HFF-Myc (cell line): Measurements from ENCODE around the gene ARPC1A.
A peak's percentile ranks its signal among the peaks of the same experiment; 100 is the strongest.
"Not testable (repeated sequence)": the region's sequence is repeated elsewhere in the genome, so short reads cannot be mapped to it uniquely, and the experiment has no call there.

Experiments
- DNase-seq: peaks from one replicate; pipeline ENCODE4 v3.0.0-alpha.2; 2011; ENCODE audit warnings: low read depth; ENCODE audit errors: extremely low read depth
- H3K4me3 ChIP-seq: replicated peaks from 2 replicates; pipeline ENCODE4 v1.5.1; 2011; ENCODE audit warnings: low read depth, mild to moderate bottlenecking, control low read depth, low read length
- TF ChIP-seq, protein P1 (sequence below): IDR thresholded peaks from 2 replicates; pipeline ENCODE4 v1.5.1; 2012; ENCODE audit warnings: mild to moderate bottlenecking, low read depth, low read length, control low read depth; ENCODE audit errors: missing control alignments

Gene ARPC1A

DNA sequence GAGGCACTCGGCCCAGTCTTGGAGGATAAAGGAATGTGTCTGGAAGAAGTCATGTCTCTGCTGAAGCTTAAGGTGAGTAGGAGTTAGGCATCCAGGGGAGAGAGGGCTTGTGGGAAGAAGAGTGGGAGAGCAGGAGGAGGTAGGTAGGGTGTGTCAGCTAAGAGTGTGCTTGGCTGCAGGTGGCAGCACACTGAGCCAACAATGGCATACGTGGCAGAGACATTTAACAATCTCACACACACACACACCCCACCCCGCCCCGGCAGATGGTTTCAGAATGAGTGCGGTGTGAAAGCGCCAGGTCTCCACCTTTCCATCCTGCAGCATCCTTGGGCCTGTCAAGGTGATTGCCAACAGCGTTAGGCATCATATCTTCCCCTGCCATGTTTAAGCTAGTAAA lies 11.2 kb upstream of the ARPC1A start:
- no peak overlapping the region for H3K4me3 ChIP-seq
- DNase-seq, result no peak
- TF ChIP-seq, protein P1, sequence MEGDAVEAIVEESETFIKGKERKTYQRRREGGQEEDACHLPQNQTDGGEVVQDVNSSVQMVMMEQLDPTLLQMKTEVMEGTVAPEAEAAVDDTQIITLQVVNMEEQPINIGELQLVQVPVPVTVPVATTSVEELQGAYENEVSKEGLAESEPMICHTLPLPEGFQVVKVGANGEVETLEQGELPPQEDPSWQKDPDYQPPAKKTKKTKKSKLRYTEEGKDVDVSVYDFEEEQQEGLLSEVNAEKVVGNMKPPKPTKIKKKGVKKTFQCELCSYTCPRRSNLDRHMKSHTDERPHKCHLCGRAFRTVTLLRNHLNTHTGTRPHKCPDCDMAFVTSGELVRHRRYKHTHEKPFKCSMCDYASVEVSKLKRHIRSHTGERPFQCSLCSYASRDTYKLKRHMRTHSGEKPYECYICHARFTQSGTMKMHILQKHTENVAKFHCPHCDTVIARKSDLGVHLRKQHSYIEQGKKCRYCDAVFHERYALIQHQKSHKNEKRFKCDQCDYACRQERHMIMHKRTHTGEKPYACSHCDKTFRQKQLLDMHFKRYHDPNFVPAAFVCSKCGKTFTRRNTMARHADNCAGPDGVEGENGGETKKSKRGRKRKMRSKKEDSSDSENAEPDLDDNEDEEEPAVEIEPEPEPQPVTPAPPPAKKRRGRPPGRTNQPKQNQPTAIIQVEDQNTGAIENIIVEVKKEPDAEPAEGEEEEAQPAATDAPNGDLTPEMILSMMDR, result no peak

DNA sequence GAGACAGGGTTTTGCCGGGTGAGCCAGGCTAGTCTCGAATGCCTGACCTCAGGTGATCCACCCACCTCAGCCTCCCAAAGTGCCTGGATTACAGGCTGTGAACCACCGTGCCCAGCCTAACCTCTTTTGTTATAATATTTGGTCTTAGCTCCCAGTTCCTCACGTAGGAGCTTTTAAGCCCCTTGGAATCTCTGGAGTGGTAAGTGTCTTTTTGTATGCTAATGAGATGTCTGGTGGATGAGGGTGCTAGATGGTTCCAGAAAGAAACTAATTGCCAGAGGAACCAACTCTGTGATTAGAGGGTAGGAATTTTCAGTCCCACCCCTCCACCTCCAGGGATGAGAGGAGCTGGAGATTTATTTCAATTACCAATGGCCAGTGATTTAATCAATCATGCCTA lies 5.3 kb upstream of the ARPC1A start:
- TF ChIP-seq, protein P1, result no peak
- no peak overlapping the region for H3K4me3 ChIP-seq

DNA sequence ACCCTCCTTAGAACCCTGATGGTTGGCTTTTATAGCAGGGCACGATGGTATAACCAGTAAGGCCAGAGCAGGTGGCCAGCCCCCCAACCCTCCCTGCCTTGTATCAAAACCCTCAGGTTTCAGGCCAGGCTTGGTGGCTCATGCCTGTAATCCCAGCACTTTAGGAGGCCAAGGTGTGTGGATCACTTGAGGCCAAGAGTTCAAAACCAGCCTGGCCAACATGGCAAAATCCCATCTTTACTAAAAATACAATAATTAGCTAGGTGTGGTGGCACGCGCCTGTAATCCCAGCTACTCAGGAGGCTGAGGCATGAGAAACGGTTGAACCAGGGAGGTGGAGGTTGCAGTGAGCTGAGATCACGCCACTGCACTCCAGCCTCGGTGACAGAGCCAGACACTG lies 3.0 kb upstream of the ARPC1A start:
- DNase-seq, H3K4me3 ChIP-seq: not testable (repeated sequence)

More for the DNA sequence above, 5.3 kb upstream of the ARPC1A start:
- DNase-seq, result no peak

DNA sequence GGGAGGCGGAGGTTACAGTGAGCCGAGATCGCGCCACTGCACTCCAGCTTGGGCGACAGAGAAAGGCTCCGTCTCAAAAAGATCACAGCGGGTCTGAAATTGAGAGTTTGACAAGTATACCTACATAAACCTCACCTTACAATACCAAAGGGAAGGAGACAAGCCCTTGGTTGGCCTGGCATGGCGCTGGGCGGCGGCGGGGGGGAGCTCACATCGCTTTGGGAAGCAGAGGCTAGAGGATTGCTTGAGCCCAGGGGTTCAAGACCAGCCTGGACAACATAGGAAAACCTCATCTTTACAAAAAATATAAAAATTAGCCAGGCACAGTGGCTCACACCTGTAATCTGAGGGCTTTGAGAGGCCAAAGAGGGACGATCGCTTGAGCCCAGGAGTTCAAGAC lies 1.1 kb upstream of the ARPC1A start:
- no peak for DNase-seq
- H3K4me3 ChIP-seq, result peak overlapping the region; percentile 95
- TF ChIP-seq, protein P1, result no peak

DNA sequence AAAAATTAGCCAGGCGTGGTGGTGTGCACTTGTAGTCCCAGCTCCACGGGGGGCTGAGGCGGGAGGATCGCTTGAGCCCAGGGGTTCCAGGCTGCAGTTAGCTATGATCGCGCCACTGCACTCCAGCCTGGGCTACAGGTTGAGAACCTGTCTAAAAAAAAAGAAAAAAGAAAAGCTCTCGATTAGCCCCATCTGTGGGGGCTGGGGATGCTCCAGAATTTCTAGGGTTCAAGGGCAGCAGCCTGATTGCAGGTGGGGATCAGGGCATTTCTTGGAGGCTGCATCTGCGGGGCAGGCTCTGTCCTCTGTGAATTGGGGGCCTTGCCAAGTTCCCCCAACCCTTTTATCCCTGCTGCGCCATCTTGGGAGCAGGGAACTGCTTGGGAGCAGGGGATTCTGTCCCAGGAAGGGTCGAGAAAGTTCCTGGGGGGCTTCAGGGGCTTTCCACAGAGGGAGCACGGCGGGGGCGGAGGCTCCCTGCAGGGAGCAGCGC lies 651 bp upstream of the ARPC1A start:
- peak overlapping the region; percentile 95 for H3K4me3 ChIP-seq
- TF ChIP-seq, protein P1, result no peak
- no peak for DNase-seq

DNA sequence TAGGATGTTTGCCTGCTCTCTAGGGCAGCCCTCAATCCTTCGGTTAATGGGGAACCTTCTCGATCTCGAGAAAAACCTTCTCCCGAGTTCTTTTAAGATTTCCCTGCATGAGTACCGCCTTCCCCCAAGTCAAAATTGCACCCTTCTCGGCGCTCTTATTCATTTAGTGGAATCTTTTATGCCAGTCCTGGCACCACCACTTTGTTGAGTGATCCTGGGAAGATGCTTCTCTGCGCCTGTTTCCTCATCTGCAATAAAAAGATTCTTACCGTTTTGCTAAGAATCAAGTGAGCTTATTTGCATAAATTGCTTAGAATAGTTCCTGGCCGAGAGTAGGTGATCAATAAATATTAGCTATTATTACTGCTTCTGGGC lies 697 bp downstream of the ARPC1A start:
- peak overlapping the region; percentile 95 for H3K4me3 ChIP-seq
- TF ChIP-seq, protein P1, result no peak
- no peak for DNase-seq

DNA sequence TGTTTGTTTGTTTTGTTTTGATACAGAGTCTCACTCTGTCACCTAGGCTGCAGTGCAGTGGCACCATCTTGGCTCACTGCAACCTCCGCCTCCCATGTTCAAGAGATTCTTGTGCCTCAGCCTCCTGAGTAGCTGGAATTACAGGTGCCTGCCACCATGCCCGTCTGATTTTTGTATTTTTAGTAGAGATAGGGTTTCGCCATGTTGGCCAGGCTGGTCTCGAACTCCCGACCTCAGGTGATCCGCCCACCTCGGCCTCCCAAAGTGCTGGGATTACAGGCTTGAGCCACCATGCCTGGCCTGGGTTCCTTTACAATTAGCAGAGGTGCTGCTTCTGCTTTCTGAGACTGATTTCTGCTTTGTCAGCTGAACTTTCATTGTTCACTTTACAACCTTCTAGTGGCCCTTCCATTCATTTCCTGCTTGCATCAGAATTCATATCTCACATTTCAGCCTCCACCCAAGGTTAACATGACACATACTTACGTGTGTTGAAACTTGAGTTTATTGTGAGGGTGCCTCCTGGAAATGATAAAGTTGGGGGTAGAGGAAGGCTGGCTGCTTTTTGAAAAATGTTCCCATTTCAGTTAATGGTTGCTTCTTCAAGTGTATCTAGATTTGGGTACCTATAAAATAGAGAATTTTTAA lies 4.7 kb downstream of the ARPC1A start:
- peak; percentile 57 for DNase-seq
- H3K4me3 ChIP-seq, result 0 out of 2 replicates have a peak overlapping the region, but pooled peaks have one; percentile 5

DNA sequence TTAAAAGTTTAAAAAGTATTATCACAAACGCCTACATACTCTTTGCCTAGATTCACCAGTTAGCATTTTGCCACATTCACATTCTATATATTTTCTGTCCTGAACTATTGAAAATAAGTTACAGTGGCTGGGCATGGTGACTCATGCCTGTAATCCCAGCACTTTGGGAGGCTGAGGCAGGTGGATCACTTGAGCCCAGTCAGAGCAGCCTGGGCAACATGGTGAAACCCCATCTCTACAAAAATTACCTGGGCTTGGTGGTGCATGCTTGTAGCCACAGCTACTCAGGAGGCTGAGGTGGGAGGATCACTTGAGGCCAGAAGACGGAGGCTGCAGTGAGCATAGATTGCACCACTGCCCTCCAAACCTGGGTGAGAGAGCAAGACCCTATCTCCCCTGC lies 5.3 kb downstream of the ARPC1A start:
- TF ChIP-seq, protein P1, result no peak
- H3K4me3 ChIP-seq, result no peak overlapping the region
- no peak for DNase-seq
